ENCODE measurements around the gene TMBIM4.

GRCh38 chr12:66159123-66159522 lies 10.7 kb downstream of the TMBIM4 start:
- TF ChIP-seq POLR2AphosphoS5 (IDR thresholded peaks at IDR 0.05; ENCODE audit: low read depth, low read length): no peak
- TF ChIP-seq POLR2A (IDR thresholded peaks at IDR 0.05; ENCODE audit: low read depth, low read length): no peak
